ENCODE measurements around the gene FLYWCH2. TPM values are rescaled to one million over a fixed set of nuclear protein-coding genes. Genes with fewer than 3 reads are reported as not detected.

FLYWCH2 gene
- total RNA-seq, 1 experiment from 2014 or later = 16.5 TPM

GRCh38 chr16:2900526-2901075 lies 17.6 kb downstream of the FLYWCH2 start:
- Histone ChIP-seq H3K14ac (ENCODE audit: insufficient read depth, low read length) (no peak overlapping the region), H3K79me1 (ENCODE audit: insufficient read depth, low read depth, low read length, poor library complexity, severe bottlenecking) (no peaks in the 10 kb centered on the region), H2BK12ac (ENCODE audit: insufficient read length, low read depth, low read length) (no peak overlapping the region), H3K9me3 (ENCODE audit: control insufficient read depth, low read depth, low read length) (no peaks in the 10 kb centered on the region), H3K23me2 (ENCODE audit: insufficient read length, low read depth, low read length, poor library complexity, severe bottlenecking) (peaks cover 7% of the 10 kb centered on the region), H3K27ac (ENCODE audit: insufficient read length, low read depth, low read length) (no peak overlapping the region), H2AFZ (ENCODE audit: low read length) (no peak overlapping the region), H3K56ac (ENCODE audit: insufficient read length, low read depth, low read length) (no peak overlapping the region), H3K27me3 (ENCODE audit: insufficient read depth, low read length) (no peaks in the 10 kb centered on the region), H4K20me1 (ENCODE audit: control insufficient read depth, insufficient read depth, insufficient read length) (peaks cover 1% of the 10 kb centered on the region), H2BK15ac (ENCODE audit: low read depth, low read length) (no peak overlapping the region), H4K8ac (replicated peaks; ENCODE audit: insufficient read length, low read depth, low read length) (no peak overlapping the region), H3K4ac (ENCODE audit: low read depth, low read length) (no peak overlapping the region), H3K79me2 (ENCODE audit: insufficient read depth, low read length) (no peaks in the 10 kb centered on the region), H2AK5ac (ENCODE audit: insufficient read length, low read length) (no peak overlapping the region), H3K23ac (ENCODE audit: insufficient read length, low read depth, low read length) (no peak overlapping the region), H4K5ac (ENCODE audit: insufficient read length, low read depth, low read length) (no peak overlapping the region), H3K9ac (ENCODE audit: extremely low read depth, insufficient read length, low read length) (no peak overlapping the region), H3T11ph (ENCODE audit: low read length) (no peak overlapping the region), H2BK20ac (ENCODE audit: low read depth, low read length, poor library complexity, severe bottlenecking) (no peak overlapping the region), H2BK120ac (ENCODE audit: low read depth, low read length, poor library complexity, severe bottlenecking) (no peak overlapping the region), H4K91ac (ENCODE audit: insufficient read length, low read depth, low read length) (no peak overlapping the region), H2BK5ac (ENCODE audit: insufficient read length, low read length) (no peak overlapping the region), H3K4me1 (ENCODE audit: insufficient read depth, low read length) (no peaks in the 10 kb centered on the region), H3K4me2 (ENCODE audit: insufficient read depth, insufficient read length, low read length) (no peak overlapping the region), H3K18ac (ENCODE audit: insufficient read length, low read depth, low read length) (no peak overlapping the region)
- H3K4me3 Mint-ChIP-seq = no peak overlapping the region
- WGBS (ENCODE audit: extremely low coverage, insufficient read length, low lambda C conversion rate) = no CpG with 5 or more reads among the region's 15 CpGs
- no peaks in the 10 kb centered on the region; the same call in 1 of the 2 replicates for H3K27me3 Mint-ChIP-seq (ENCODE audit: low read depth)
- H3K9me3 Mint-ChIP-seq = peaks cover 0 to 3% of the 10 kb centered on the region in 2 experiments; a peak in 1 of 5 replicates
- no peak for TF ChIP-seq CTCF (conservative IDR thresholded peaks at IDR 0.05)
- H3K36me3 Mint-ChIP-seq (ENCODE audit: insufficient read depth in 1 of 3, low read depth in 3 of 3) = peaks cover 0 to 2% (median 0%) of the 10 kb centered on the region in 3 experiments; a peak in 2 of 7 replicates
- DNase-seq = no peak
- peaks cover 4% of the 10 kb centered on the region in 2 experiments for H3K4me1 Mint-ChIP-seq
- H3K27ac Mint-ChIP-seq = peak overlapping the region in 1 of 3 experiments; percentile 21; a peak in 2 of 7 replicates

Data from H9 (cell line).